HS-5 (cell line): ENCODE results near the gene PITPNB.
A peak's percentile ranks its signal among the peaks of the same experiment; 100 is the strongest.

Experiments
- DNase-seq: peaks from one replicate; pipeline ENCODE4 v3.0.0-alpha.2; 2012; ENCODE audit warnings: low read depth

Gene PITPNB

GRCh38 chr22:27880778-27881394, 38.2 kb downstream of the PITPNB start:
- no peak for DNase-seq

- DNase-seq, result no peak
These were observed 39.1 kb downstream of the PITPNB start for GRCh38 chr22:27879923-27880322.

- no peak for DNase-seq
These were observed 40.5 kb downstream of the PITPNB start for GRCh38 chr22:27878541-27878940.

- DNase-seq, result no peak
These were observed 41.6 kb downstream of the PITPNB start for GRCh38 chr22:27877501-27877900.

GRCh38 chr22:27876684-27877083, 42.4 kb downstream of the PITPNB start:
- DNase-seq, result no peak

- no peak for DNase-seq
These were observed 43.1 kb downstream of the PITPNB start for GRCh38 chr22:27875951-27876350.

GRCh38 chr22:27874764-27875163, 44.3 kb downstream of the PITPNB start:
- no peak for DNase-seq

- DNase-seq, result no peak
These were observed 44.9 kb downstream of the PITPNB start for GRCh38 chr22:27874185-27874584.

GRCh38 chr22:27873472-27873871, 45.6 kb downstream of the PITPNB start:
- no peak for DNase-seq

- DNase-seq, result no peak
These were observed 46.6 kb downstream of the PITPNB start for GRCh38 chr22:27872488-27872887.

- DNase-seq, result no peak
These were observed 47.6 kb downstream of the PITPNB start for GRCh38 chr22:27871306-27872014.

GRCh38 chr22:27870234-27871191, 48.5 kb downstream of the PITPNB start:
- DNase-seq, result no peak

- DNase-seq, result no peak
These were observed 50.2 kb downstream of the PITPNB start for GRCh38 chr22:27868732-27869282.

GRCh38 chr22:27867953-27868731, 50.9 kb downstream of the PITPNB start:
- DNase-seq, result no peak

- DNase-seq, result no peak
These were observed 51.7 kb downstream of the PITPNB start for GRCh38 chr22:27867085-27867952.

GRCh38 chr22:27866135-27867084, 52.6 kb downstream of the PITPNB start:
- DNase-seq, result peak; percentile 91

GRCh38 chr22:27865496-27865895, 53.6 kb downstream of the PITPNB start:
- DNase-seq, result no peak

GRCh38 chr22:27863556-27863955, 55.5 kb downstream of the PITPNB start:
- DNase-seq, result no peak

GRCh38 chr22:27863001-27863400, 56.1 kb downstream of the PITPNB start:
- no peak for DNase-seq
